LNCaP clone FGC (cell line): Measurements from ENCODE around the gene MTHFD1.

Experiments
- DNase-seq: peaks from one replicate; pipeline ENCODE4 v3.0.0-alpha.2; 2011; ENCODE audit warnings: low read depth
- H3K4me3 ChIP-seq: 2 replicates; pipeline ENCODE4 v1.5.1; 2011; ENCODE audit warnings: mild to moderate bottlenecking, low read depth, low read length, control low read depth
- TF ChIP-seq, protein P1 (sequence below): IDR thresholded peaks from 2 replicates; pipeline ENCODE4 v1.5.1; 2012; ENCODE audit warnings: mild to moderate bottlenecking; ENCODE audit not compliant: control insufficient read depth, insufficient read depth; ENCODE audit errors: extremely low read depth

MTHFD1 gene

DNA sequence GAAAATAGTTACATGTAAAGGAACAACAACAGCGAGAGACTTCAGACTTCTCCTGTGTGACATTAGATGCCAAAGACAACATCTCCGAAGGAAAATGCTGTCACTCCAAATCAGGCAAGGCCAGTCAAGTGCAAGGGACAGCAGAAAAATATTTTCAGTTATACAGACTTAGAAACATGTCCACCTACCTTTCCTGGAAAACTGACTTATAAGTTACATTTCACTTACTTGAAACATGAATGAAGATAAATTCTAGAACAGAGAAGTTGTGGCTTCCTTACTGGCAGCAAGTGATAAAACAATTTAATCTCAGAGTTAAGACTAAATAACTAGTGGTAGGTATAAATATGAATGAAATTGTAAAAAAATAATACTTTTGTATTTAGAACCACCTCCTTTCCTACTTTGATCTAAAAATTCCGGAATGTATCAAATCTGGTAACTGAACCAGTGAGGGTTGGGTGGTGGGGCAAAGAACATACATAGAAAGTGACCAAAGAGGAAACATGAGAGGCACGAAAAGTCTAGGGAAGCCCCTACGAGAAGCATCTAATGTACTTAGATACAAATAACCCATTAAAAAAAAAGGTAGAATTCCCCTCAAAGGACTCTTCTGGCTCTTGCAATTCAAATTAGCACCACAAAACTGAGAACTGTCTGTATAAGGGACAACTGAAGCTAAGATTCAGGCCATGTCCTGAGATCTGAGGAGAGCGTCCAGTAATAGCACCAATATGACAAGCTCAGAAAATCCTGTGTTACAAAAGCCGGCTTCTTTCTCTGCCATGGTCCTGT lies 21.2 kb downstream of the MTHFD1 start:
- no peak overlapping the region for H3K4me3 ChIP-seq
- TF ChIP-seq, protein P1, sequence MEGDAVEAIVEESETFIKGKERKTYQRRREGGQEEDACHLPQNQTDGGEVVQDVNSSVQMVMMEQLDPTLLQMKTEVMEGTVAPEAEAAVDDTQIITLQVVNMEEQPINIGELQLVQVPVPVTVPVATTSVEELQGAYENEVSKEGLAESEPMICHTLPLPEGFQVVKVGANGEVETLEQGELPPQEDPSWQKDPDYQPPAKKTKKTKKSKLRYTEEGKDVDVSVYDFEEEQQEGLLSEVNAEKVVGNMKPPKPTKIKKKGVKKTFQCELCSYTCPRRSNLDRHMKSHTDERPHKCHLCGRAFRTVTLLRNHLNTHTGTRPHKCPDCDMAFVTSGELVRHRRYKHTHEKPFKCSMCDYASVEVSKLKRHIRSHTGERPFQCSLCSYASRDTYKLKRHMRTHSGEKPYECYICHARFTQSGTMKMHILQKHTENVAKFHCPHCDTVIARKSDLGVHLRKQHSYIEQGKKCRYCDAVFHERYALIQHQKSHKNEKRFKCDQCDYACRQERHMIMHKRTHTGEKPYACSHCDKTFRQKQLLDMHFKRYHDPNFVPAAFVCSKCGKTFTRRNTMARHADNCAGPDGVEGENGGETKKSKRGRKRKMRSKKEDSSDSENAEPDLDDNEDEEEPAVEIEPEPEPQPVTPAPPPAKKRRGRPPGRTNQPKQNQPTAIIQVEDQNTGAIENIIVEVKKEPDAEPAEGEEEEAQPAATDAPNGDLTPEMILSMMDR: no peak
- no peak for DNase-seq

DNA sequence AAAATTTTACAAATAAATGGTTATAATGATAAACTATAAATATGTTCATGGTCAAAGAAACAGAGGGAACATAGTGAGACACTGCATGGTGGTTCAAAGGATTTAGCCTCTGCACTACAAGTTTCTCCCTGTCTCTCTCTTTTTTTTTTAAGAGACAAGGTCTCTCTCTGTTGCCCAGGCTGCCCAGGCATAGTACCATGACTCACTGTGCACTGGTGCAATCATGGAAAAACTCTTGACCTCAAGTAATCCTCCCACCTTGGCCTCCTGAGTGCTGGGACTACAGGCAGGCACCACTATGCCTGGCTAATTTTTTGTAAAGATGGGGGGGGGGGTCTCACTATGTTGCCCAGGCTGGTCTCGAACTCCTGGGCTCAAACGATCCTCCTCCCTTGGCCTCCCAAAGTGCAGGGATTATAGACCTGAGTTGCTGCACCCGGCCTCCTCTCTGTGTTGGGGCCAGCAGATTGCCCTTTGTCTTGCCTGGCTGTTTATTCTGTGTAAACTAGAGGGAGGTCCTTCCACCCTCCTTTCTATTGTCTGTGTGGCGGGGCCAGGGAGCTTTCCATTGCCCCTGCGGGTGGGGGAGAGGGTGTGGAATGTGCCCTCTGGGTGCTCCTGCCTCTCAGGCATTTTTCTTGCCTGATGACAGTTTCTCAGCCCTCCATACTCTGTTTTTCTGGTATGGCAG lies 22.1 kb downstream of the MTHFD1 start:
- TF ChIP-seq, protein P1: no peak
- no peak overlapping the region for H3K4me3 ChIP-seq
- no peak for DNase-seq

DNA sequence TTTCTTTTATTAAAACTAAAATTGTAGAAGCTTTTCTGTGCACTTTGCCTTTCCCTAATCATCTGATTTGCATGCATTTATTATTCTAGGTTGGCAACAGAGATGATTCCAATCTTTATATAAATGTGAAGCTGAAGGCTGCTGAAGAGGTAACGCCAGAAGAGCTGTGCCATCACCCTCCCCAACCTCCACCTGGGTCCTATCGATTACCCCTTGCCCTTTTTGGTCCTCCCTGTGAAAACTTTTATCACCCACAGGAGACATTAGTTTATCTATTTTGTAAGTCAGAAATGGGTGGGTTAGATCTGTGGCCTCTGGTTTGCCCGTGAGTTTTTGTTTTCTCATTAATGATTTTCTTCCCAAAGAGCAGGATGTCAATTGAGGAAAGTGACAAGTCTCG lies 22.8 kb downstream of the MTHFD1 start:
- no peak overlapping the region for H3K4me3 ChIP-seq
- DNase-seq: no peak
- TF ChIP-seq, protein P1: no peak

DNA sequence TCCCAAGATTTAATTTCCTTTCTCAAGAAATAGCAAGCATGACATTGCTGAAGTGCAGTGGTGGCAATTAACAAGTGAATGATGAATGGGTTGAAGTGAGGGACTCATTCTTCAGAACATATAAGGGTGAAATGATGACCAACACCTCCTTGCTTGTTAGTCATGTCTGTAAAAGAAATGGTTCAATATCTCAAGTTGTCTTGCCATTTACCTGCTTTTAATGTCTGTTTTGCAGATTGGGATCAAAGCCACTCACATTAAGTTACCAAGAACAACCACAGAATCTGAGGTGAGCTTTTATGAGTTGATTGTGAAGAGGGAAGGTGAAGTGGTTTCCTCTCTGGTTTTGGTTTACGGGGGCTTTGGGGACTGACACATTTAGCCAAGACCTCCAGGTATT lies 24.1 kb downstream of the MTHFD1 start:
- TF ChIP-seq, protein P1: no peak
- no peak for DNase-seq
- no peak overlapping the region for H3K4me3 ChIP-seq

DNA sequence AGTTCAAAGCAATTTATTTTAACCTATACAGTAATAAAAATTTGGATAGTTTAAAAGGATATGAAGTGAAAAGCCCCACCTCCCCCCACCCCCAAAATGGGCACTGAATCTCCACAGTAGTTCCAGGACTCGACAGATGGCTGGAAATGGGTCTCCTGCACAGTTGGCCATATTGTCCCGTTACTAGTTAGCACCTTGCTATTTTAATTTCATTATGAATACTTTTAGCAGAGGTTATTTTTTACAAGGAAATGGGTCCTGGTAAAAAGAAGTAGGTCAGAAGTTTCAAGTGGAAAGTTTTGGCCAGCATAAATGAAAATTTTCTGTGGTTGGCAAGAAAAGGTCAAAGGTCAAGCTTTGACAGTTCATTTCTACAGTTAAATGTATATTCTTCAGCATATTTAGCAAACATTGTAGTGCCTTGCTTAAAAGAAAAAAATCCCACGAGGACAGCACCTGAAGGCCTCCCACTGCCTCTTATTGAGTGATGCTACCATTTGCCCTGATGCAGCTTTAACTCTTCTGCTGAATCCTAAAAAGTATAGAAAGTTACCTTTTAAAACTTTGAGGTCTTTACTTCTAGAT lies 28.3 kb downstream of the MTHFD1 start:
- TF ChIP-seq, protein P1: no peak
- H3K4me3 ChIP-seq: no peak overlapping the region
- no peak for DNase-seq

DNA sequence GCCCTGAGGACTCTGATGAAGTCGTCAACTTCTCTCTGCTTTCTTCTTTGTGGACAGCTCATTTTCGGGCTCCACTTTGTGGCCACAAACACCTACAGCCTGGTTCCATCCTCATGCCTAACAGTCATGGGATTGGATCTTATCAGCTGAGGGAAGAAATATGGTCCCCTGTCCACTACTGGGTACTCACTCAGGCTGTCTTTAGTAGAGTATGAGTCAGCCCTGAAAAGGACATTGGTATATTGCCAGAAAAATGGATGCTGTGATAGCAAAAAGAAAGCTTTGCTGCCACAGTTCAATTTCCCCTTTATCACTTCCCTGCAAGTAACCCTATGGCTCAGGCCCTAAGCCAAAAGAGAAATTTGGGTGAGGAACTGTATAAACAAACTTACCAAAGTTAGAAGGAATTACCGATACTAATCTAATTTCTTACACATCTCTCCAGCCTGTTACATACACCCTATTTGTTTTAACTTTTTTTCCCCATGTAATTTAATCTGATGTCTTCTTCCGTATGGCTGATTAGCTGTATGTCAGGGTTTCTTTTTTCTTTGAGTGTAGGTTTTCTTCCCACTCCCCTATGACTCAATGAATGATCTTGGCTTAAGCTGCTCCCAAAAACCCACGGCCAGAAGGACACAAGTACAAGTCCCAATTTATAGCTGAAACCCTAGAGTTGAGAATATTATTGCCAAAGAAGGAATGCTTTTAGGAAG lies 29.1 kb downstream of the MTHFD1 start:
- no peak overlapping the region for H3K4me3 ChIP-seq
- no peak for DNase-seq
- TF ChIP-seq, protein P1: no peak
